K562 (cell line): ENCODE measurements around the gene FAM120C. TPM values are rescaled to one million over a fixed set of nuclear protein-coding genes. Genes with fewer than 3 reads are reported as not detected.

ENCODE experiments used
- ATF7 ChIP-seq: fragments of 450-650 bp; IDR thresholded peaks from 2 replicates; pipeline ENCODE4 v1.7.1; 2014; ENCODE audit warnings: mild to moderate bottlenecking, moderate library complexity
- C11orf30 ChIP-seq: fragments of 450-650 bp; IDR thresholded peaks from 2 replicates; pipeline ENCODE4 v1.6.1; 2016; ENCODE audit warnings: low read depth, mild to moderate bottlenecking
- ETV1 ChIP-seq: fragments of 450-650 bp; conservative IDR thresholded peaks from 2 replicates; pipeline ENCODE4 v1.6.1; 2016; ENCODE audit warnings: missing genetic modification characterization, control low read depth, low read depth, missing compliant biosample characterization
- ETV6 ChIP-seq, 3 experiments: fragments of 150-350 bp in 1 of 3; sonication (generic) in 1 of 3; formaldehyde crosslinking in 1 of 3; IDR thresholded peaks; 2 replicates each; pipeline versions ENCODE4 v1.6.1 to v1.8.0; 2014 to 2022; ENCODE audit warnings: borderline replicate concordance in 2 of 3, low read depth in 2 of 3, antibody characterized with exemption in 1 of 3, low read length in 1 of 3, mild to moderate bottlenecking in 1 of 3, missing genetic modification reagents in 1 of 3
- FIP1L1 ChIP-seq: fragments of 200-400 bp; formaldehyde crosslinking; IDR thresholded peaks from 2 replicates; pipeline ENCODE4 v1.6.1; 2018; ENCODE audit warnings: mild to moderate bottlenecking, low read depth, low read length; ENCODE audit not compliant: poor library complexity, severe bottlenecking
- L3MBTL2 ChIP-seq: fragments of 450-650 bp; IDR thresholded peaks from 2 replicates; pipeline ENCODE4 v1.6.1; 2016; ENCODE audit warnings: mild to moderate bottlenecking, moderate library complexity
- MBD2 ChIP-seq: sonication (generic); IDR thresholded peaks from 2 replicates; pipeline ENCODE4 v1.6.1; 2016; ENCODE audit warnings: low read depth, borderline replicate concordance
- NCOA2 ChIP-seq, 2 experiments: fragments of 450-650 bp; IDR thresholded peaks; 2 replicates each; pipeline ENCODE4 v1.6.1; 2018; ENCODE audit warnings: mild to moderate bottlenecking in 2 of 2, moderate library complexity in 1 of 2; ENCODE audit not compliant: partially characterized antibody in 2 of 2
- NCOA6 ChIP-seq: fragments of 450-650 bp; IDR thresholded peaks from 2 replicates; pipeline ENCODE4 v1.6.1; 2017; ENCODE audit warnings: mild to moderate bottlenecking
- TBP ChIP-seq: optimal IDR thresholded peaks from 2 replicates; pipeline ENCODE3; 2011; ENCODE audit warnings: low read depth, low read length, improper control_type of control experiment
- TCF7 ChIP-seq: sonication (generic); IDR thresholded peaks from 2 replicates; pipeline ENCODE4 v1.6.1; 2016; ENCODE audit warnings: antibody characterized with exemption, borderline replicate concordance
- ZBTB7A ChIP-seq: IDR thresholded peaks from 2 replicates; pipeline ENCODE4 v1.6.1; 2011; ENCODE audit warnings: low read depth, mild to moderate bottlenecking, low read length, moderate library complexity, borderline replicate concordance; ENCODE audit not compliant: control insufficient read depth
- ZNF134 ChIP-seq: fragments of 250-450 bp; sonication (Bioruptor Pico); conservative IDR thresholded peaks from 2 replicates; pipeline ENCODE4 v1.4.0; 2020
- ZNF217 ChIP-seq: sonication (generic); formaldehyde crosslinking; IDR thresholded peaks from 2 replicates; pipeline ENCODE4 v1.8.0; 2022; ENCODE audit warnings: mild to moderate bottlenecking, missing genetic modification reagents
- ZNF224 ChIP-seq: sonication (generic); formaldehyde crosslinking; IDR thresholded peaks from 2 replicates; pipeline ENCODE4 v1.8.0; 2022; ENCODE audit warnings: mild to moderate bottlenecking, missing genetic modification reagents
- ZNF444 ChIP-seq: fragments of 250-450 bp; sonication (Bioruptor Pico); IDR thresholded peaks from 2 replicates; pipeline ENCODE4 v1.4.0; 2020; ENCODE audit warnings: mild to moderate bottlenecking, moderate library complexity
- ZNF584 ChIP-seq: fragments of 200-800 bp; sonication (Bioruptor generic); IDR thresholded peaks from 2 replicates; pipeline ENCODE4 v1.6.1; 2016; ENCODE audit warnings: low read depth, mild to moderate bottlenecking, missing genetic modification characterization, missing compliant biosample characterization
- polyA plus RNA-seq, 8 experiments: library from polyadenylated mRNA; depleted of rRNA in 4 of 8; stranded (reverse) in 5 of 8; unstranded in 3 of 8; fragments of >200 nt; fragmentation: Nextera tagmentation in 2 of 8; fragmentation: Illumina TruSeq in 1 of 8; extraction: Ambion mirVana in 2 of 8; extraction: Trizol in 1 of 8; gene quantifications; 2 replicates each; pipeline versions ENCODE4 v1.2.1 to v1.2.3, GENCODE V29; 2011 to 2014; ENCODE audit warnings: inconsistent platforms in 1 of 8, missing spikeins in 1 of 8
- total RNA-seq, 7 experiments: library from RNA; depleted of rRNA in 6 of 7; stranded (reverse); fragments of >200 nt in 6 of 7; fragmentation: Illumina TruSeq in 2 of 7; extraction: Trizol in 2 of 7; gene quantifications; 2 replicates each; pipeline versions ENCODE4 v1.2.1 to v1.2.3, GENCODE V29; 2011 to 2021; ENCODE audit warnings: low replicate concordance in 1 of 7
- TF ChIP-seq, protein P1 (sequence below), 2 experiments: fragments of 450-650 bp; IDR thresholded peaks; 2 replicates each; pipeline ENCODE4 v1.6.1; 2018; ENCODE audit warnings: mild to moderate bottlenecking in 2 of 2, low read depth in 1 of 2; ENCODE audit not compliant: partially characterized antibody in 2 of 2
- TF ChIP-seq, protein P2 (sequence below): IDR thresholded peaks from 2 replicates; pipeline ENCODE4 v1.6.1; 2016; ENCODE audit warnings: missing genetic modification characterization, missing compliant biosample characterization
- TF ChIP-seq, protein P3 (sequence below), 2 experiments: fragments of 200-800 bp in 1 of 2; sonication (Bioruptor generic) in 1 of 2; sonication (generic) in 1 of 2; formaldehyde crosslinking in 1 of 2; IDR thresholded peaks in 1 of 2; conservative IDR thresholded peaks in 1 of 2; 2 replicates each; pipeline versions ENCODE4 v1.5.0 to v1.6.1; 2016 to 2020; ENCODE audit warnings: missing compliant biosample characterization in 1 of 2, missing genetic modification characterization in 1 of 2, missing genetic modification reagents in 1 of 2

FAM120C gene
- total and polyA plus RNA-seq, 9 of the 15 experiments (the other 6 are each of a cell fraction or from before 2014, with no cell fraction given): 0.21 to 6.7 (median 2.1) TPM

DNA sequence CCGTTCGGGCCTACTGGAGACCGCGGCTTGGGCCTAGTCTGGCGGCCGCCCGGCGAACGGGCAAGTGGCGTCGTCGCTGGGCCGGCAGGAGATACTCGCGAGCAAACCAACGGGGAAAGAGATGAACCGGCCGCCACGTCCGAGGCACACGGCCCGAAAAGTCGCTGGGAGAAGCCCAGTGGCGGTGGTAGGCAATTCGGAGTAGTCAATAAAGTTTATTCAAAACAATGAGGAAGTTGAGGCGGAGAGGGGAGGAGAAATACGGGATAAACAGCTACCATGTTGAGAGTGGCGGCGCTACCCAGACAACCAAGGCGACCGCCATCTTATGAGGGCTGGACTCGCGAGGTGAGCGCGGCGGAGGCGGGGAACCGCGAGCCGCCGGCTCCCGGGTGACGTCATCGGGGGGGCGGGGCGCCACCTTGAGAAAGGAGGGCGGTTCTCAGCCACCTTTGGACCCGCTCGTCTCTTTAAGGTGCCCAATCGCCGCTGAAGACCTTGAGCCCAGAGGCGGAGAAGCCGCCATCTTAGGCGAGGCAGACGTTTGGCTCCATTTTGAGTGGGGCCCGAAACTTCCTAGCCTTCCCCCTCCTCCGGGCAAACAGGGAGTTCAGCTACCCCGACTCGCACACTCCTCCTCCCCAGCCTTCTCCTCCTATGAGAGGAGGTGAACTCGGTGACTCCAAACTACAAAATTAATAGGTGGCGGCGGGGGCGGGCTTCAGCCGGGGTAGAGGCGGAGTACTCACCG is 138.8 kb downstream of the FAM120C start, which contains the start of gene PHF8 (continued):
- peak; percentile 68; the same call in 1 of the 2 replicates for TF ChIP-seq MBD2
- peak; percentile 71 for TF ChIP-seq TBP
- no peak for TF ChIP-seq TCF7
- no peak for TF ChIP-seq ETV6 (IDR thresholded peaks at IDR 0.05; ENCODE audit: borderline replicate concordance in 1 of 2, low read depth in 2 of 2, low read length in 1 of 2)
- peak; percentile 45; the same call in 1 of the 2 replicates for TF ChIP-seq ETV6 (CRISPR knock-in tag; IDR thresholded peaks at IDR 0.05; ENCODE audit: borderline replicate concordance)
- peak; percentile 99 for TF ChIP-seq ATF7
- TF ChIP-seq ZNF444 (CRISPR knock-in tag): no peak
- no peak for TF ChIP-seq C11orf30
- 0 out of 2 replicates have a peak, but pooled peaks have one; percentile 29 for TF ChIP-seq ZNF224 (CRISPR knock-in tag)
- TF ChIP-seq, protein P1, sequence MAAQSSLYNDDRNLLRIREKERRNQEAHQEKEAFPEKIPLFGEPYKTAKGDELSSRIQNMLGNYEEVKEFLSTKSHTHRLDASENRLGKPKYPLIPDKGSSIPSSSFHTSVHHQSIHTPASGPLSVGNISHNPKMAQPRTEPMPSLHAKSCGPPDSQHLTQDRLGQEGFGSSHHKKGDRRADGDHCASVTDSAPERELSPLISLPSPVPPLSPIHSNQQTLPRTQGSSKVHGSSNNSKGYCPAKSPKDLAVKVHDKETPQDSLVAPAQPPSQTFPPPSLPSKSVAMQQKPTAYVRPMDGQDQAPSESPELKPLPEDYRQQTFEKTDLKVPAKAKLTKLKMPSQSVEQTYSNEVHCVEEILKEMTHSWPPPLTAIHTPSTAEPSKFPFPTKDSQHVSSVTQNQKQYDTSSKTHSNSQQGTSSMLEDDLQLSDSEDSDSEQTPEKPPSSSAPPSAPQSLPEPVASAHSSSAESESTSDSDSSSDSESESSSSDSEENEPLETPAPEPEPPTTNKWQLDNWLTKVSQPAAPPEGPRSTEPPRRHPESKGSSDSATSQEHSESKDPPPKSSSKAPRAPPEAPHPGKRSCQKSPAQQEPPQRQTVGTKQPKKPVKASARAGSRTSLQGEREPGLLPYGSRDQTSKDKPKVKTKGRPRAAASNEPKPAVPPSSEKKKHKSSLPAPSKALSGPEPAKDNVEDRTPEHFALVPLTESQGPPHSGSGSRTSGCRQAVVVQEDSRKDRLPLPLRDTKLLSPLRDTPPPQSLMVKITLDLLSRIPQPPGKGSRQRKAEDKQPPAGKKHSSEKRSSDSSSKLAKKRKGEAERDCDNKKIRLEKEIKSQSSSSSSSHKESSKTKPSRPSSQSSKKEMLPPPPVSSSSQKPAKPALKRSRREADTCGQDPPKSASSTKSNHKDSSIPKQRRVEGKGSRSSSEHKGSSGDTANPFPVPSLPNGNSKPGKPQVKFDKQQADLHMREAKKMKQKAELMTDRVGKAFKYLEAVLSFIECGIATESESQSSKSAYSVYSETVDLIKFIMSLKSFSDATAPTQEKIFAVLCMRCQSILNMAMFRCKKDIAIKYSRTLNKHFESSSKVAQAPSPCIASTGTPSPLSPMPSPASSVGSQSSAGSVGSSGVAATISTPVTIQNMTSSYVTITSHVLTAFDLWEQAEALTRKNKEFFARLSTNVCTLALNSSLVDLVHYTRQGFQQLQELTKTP (IDR thresholded peaks at IDR 0.05; ENCODE audit: low read depth in 1 of 2, partially characterized antibody in 2 of 2): peak; percentile 35 to 39
- TF ChIP-seq NCOA2 (IDR thresholded peaks at IDR 0.05; ENCODE audit: partially characterized antibody in 2 of 2): no peak
- TF ChIP-seq ZBTB7A: no peak
- peak; percentile 81 for TF ChIP-seq ZNF584
- TF ChIP-seq L3MBTL2: peak; percentile 80
- no peak for TF ChIP-seq ZNF217
- TF ChIP-seq, protein P2, sequence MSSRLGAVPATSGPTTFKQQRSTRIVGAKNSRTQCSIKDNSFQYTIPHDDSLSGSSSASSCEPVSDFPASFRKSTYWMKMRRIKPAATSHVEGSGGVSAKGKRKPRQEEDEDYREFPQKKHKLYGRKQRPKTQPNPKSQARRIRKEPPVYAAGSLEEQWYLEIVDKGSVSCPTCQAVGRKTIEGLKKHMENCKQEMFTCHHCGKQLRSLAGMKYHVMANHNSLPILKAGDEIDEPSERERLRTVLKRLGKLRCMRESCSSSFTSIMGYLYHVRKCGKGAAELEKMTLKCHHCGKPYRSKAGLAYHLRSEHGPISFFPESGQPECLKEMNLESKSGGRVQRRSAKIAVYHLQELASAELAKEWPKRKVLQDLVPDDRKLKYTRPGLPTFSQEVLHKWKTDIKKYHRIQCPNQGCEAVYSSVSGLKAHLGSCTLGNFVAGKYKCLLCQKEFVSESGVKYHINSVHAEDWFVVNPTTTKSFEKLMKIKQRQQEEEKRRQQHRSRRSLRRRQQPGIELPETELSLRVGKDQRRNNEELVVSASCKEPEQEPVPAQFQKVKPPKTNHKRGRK: no peak
- TF ChIP-seq FIP1L1: peak; percentile 81
- peak; percentile 63 for TF ChIP-seq ETV1 (tag)
- TF ChIP-seq, protein P3, sequence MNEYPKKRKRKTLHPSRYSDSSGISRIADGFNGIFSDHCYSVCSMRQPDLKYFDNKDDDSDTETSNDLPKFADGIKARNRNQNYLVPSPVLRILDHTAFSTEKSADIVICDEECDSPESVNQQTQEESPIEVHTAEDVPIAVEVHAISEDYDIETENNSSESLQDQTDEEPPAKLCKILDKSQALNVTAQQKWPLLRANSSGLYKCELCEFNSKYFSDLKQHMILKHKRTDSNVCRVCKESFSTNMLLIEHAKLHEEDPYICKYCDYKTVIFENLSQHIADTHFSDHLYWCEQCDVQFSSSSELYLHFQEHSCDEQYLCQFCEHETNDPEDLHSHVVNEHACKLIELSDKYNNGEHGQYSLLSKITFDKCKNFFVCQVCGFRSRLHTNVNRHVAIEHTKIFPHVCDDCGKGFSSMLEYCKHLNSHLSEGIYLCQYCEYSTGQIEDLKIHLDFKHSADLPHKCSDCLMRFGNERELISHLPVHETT (CRISPR knock-in tag; conservative IDR thresholded peaks at IDR 0.05 in 1 of 2, IDR thresholded peaks at IDR 0.05 in 1 of 2): peak in 1 of 2 experiments; percentile 78; a peak in 1 of 4 replicates
- peak; percentile 62; the same call in 1 of the 2 replicates for TF ChIP-seq NCOA6
- TF ChIP-seq ZNF134 (CRISPR knock-in tag): no peak
